HCT116 (cell line): Measurements from ENCODE around the gene CDKAL1.

Source experiments
- CEBPB ChIP-seq: IDR thresholded peaks from 2 replicates; pipeline ENCODE4 v1.6.1; 2012; ENCODE audit warnings: low read depth
- EGR1 ChIP-seq: IDR thresholded peaks from 2 replicates; pipeline ENCODE4 v1.6.1; 2012; ENCODE audit warnings: low read depth
- EZH2phosphoT487 ChIP-seq: fragments of 200-600 bp; IDR thresholded peaks from 2 replicates; pipeline ENCODE4 v1.6.1; 2018; ENCODE audit warnings: antibody characterized with exemption, borderline replicate concordance
- POLR2A ChIP-seq: IDR thresholded peaks from 2 replicates; pipeline ENCODE4 v1.7.0; 2011; ENCODE audit warnings: borderline replicate concordance; ENCODE audit not compliant: insufficient read depth, insufficient read length; ENCODE audit errors: extremely low read depth
- REST ChIP-seq: IDR thresholded peaks from 2 replicates; pipeline ENCODE4 v1.6.1; 2012; ENCODE audit warnings: low read depth
- SP1 ChIP-seq: IDR thresholded peaks from 2 replicates; pipeline ENCODE4 v1.6.1; 2012; ENCODE audit warnings: low read depth
- TCF7L2 ChIP-seq: IDR thresholded peaks from 2 replicates; pipeline ENCODE4 v1.7.0; 2011; ENCODE audit warnings: borderline replicate concordance, inconsistent platforms; ENCODE audit not compliant: insufficient read depth, insufficient read length; ENCODE audit errors: extremely low read depth
- YY1 ChIP-seq: IDR thresholded peaks from 2 replicates; pipeline ENCODE4 v1.6.1; 2011; ENCODE audit warnings: low read length, low read depth, moderate library complexity, mild to moderate bottlenecking; ENCODE audit not compliant: insufficient replicate concordance; ENCODE audit errors: extremely low read depth
- ZFX ChIP-seq: fragments of 450-650 bp; IDR thresholded peaks from 2 replicates; pipeline ENCODE4 v1.6.1; 2017
- ZNF274 ChIP-seq: fragments of 200-500 bp; sonication (Bioruptor generic); IDR thresholded peaks from 2 replicates; pipeline ENCODE4 v1.6.1; 2014; ENCODE audit warnings: mild to moderate bottlenecking, low read depth, low read length, inconsistent platforms
- TF ChIP-seq, protein P1 (sequence below), 3 experiments: fragments of 200-600 bp in 1 of 3; sonication (generic) in 1 of 3; IDR thresholded peaks in 2 of 3; conservative IDR thresholded peaks in 1 of 3; 2 replicates each; pipeline ENCODE4 v1.5.1; 2012 to 2017; ENCODE audit warnings: low read depth in 2 of 3, low read length in 2 of 3, antibody characterized with exemption in 1 of 3, borderline replicate concordance in 1 of 3, control low read depth in 1 of 3, mild to moderate bottlenecking in 1 of 3, mixed read lengths in 1 of 3, mixed run types in 1 of 3, moderate library complexity in 1 of 3; ENCODE audit not compliant: insufficient read depth in 1 of 3

GRCh38 chr6:20664250-20664649 is 130.0 kb downstream of the CDKAL1 start:
- TF ChIP-seq, protein P1, sequence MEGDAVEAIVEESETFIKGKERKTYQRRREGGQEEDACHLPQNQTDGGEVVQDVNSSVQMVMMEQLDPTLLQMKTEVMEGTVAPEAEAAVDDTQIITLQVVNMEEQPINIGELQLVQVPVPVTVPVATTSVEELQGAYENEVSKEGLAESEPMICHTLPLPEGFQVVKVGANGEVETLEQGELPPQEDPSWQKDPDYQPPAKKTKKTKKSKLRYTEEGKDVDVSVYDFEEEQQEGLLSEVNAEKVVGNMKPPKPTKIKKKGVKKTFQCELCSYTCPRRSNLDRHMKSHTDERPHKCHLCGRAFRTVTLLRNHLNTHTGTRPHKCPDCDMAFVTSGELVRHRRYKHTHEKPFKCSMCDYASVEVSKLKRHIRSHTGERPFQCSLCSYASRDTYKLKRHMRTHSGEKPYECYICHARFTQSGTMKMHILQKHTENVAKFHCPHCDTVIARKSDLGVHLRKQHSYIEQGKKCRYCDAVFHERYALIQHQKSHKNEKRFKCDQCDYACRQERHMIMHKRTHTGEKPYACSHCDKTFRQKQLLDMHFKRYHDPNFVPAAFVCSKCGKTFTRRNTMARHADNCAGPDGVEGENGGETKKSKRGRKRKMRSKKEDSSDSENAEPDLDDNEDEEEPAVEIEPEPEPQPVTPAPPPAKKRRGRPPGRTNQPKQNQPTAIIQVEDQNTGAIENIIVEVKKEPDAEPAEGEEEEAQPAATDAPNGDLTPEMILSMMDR (IDR thresholded peaks at IDR 0.05 in 2 of 3, conservative IDR thresholded peaks at IDR 0.05 in 1 of 3; ENCODE audit: borderline replicate concordance in 1 of 3, insufficient read depth in 1 of 3, low read depth in 2 of 3, low read length in 2 of 3): no peak
- no peak for TF ChIP-seq POLR2A
- TF ChIP-seq REST: no peak
- no peak for TF ChIP-seq EZH2phosphoT487
- TF ChIP-seq SP1: no peak
- TF ChIP-seq TCF7L2: no peak
- TF ChIP-seq ZFX: no peak
- no peak for TF ChIP-seq ZNF274
- no peak for TF ChIP-seq CEBPB
- TF ChIP-seq EGR1: no peak
- TF ChIP-seq YY1: no peak
